Endothelial cell (in vitro differentiated cells): ENCODE data around the gene COL3A1. TPM values are rescaled to one million over a fixed set of nuclear protein-coding genes. Genes with fewer than 3 reads are reported as not detected.

Source experiments
- DNase-seq: peaks from one replicate; pipeline ENCODE4 v3.0.0; 2021; ENCODE audit warnings: low spot score
- H3K27ac Mint-ChIP-seq: one replicate; pipeline ENCODE4 v1.8.0; 2021; ENCODE audit warnings: mixed read lengths, inconsistent platforms; ENCODE audit not compliant: unreplicated experiment
- H3K27me3 Mint-ChIP-seq: one replicate; pipeline ENCODE4 v1.8.0; 2021; ENCODE audit warnings: mild to moderate bottlenecking, moderate library complexity, mixed read lengths, inconsistent platforms; ENCODE audit not compliant: unreplicated experiment
- H3K36me3 Mint-ChIP-seq: one replicate; pipeline ENCODE4 v1.8.0; 2021; ENCODE audit warnings: mild to moderate bottlenecking, low read depth, mixed read lengths, inconsistent platforms; ENCODE audit not compliant: unreplicated experiment
- H3K4me1 Mint-ChIP-seq: one replicate; pipeline ENCODE4 v1.8.0; 2021; ENCODE audit warnings: mild to moderate bottlenecking, mixed read lengths, inconsistent platforms; ENCODE audit not compliant: unreplicated experiment
- H3K4me3 Mint-ChIP-seq: one replicate; pipeline ENCODE4 v1.8.0; 2021; ENCODE audit warnings: mild to moderate bottlenecking, mixed read lengths, inconsistent platforms; ENCODE audit not compliant: unreplicated experiment
- H3K9me3 Mint-ChIP-seq: one replicate; pipeline ENCODE4 v1.8.0; 2021; ENCODE audit warnings: mixed read lengths, inconsistent platforms; ENCODE audit not compliant: unreplicated experiment
- total RNA-seq: library from RNA; stranded (reverse); fragmentation: NEBNext Ultra II Directional; extraction: Animal tissue kit (Norgen Biotek cat#: 25700); gene quantifications from one replicate; pipeline ENCODE4 v1.2.1, GENCODE V29; 2021; ENCODE audit not compliant: unreplicated experiment
- TF ChIP-seq, protein P1 (sequence below): fragments of 200-600 bp; sonication (generic); IDR thresholded peaks from one replicate; pipeline ENCODE4 v1.5.0; 2021; ENCODE audit warnings: antibody characterized with exemption; ENCODE audit not compliant: unreplicated experiment

Gene COL3A1
- total RNA-seq, 1 donor from 2014 or later = 0.31 TPM

- Mint-ChIP-seq H3K27ac (no peak overlapping the region), H3K9me3 (no peaks in the 10 kb centered on the region), H3K27me3 (no peaks in the 10 kb centered on the region), H3K36me3 (no peaks in the 10 kb centered on the region), H3K4me3 (no peak overlapping the region), H3K4me1 (no peaks in the 10 kb centered on the region)
- TF ChIP-seq, protein P1, sequence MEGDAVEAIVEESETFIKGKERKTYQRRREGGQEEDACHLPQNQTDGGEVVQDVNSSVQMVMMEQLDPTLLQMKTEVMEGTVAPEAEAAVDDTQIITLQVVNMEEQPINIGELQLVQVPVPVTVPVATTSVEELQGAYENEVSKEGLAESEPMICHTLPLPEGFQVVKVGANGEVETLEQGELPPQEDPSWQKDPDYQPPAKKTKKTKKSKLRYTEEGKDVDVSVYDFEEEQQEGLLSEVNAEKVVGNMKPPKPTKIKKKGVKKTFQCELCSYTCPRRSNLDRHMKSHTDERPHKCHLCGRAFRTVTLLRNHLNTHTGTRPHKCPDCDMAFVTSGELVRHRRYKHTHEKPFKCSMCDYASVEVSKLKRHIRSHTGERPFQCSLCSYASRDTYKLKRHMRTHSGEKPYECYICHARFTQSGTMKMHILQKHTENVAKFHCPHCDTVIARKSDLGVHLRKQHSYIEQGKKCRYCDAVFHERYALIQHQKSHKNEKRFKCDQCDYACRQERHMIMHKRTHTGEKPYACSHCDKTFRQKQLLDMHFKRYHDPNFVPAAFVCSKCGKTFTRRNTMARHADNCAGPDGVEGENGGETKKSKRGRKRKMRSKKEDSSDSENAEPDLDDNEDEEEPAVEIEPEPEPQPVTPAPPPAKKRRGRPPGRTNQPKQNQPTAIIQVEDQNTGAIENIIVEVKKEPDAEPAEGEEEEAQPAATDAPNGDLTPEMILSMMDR = no peak
- no peak for DNase-seq
These were observed 29.7 kb upstream of the COL3A1 start for GRCh38 chr2:188944442-188944841.

DNA sequence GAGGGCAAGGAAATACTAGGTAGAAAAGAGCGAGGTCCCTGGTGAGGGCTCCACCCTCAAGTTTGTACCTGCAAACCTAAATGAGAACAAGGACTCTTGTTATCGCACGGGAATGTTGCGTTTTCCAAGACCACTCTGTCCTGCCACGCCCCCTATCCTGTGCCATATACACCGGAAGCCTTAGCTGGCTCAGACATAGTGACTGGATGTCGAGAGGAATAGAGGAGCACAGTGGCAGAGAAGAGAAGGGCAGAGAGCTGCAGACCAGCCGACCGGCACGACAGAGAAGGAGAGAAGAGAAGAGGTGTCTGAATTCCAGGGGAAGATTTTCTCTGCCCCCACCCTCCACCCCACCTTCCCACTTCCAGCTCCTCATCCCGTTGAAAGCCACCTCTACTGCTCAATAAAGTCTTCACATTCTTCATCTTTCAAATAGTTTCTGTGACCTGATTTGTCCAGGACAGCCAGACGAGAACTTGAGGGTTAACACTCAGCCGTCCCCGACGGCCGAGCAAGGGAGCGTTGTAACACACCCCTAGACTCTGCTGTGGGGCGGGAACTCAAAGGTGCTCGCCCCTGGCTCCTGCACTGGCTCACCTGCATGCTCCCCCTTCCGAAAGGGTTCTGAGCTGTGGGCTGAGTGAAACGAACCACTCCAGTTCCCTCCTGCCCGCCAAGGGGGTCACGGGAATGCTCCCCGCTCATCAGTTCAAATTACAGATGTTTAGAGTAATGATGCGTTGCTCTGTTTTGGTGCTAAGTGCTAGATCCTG lies 24.9 kb upstream of the COL3A1 start:
- Mint-ChIP-seq H3K4me3 (no peak overlapping the region), H3K4me1 (no peaks in the 10 kb centered on the region), H3K36me3 (no peaks in the 10 kb centered on the region), H3K27ac (no peak overlapping the region), H3K9me3 (no peaks in the 10 kb centered on the region), H3K27me3 (no peaks in the 10 kb centered on the region)
- no peak for DNase-seq
- TF ChIP-seq, protein P1 = no peak

DNA sequence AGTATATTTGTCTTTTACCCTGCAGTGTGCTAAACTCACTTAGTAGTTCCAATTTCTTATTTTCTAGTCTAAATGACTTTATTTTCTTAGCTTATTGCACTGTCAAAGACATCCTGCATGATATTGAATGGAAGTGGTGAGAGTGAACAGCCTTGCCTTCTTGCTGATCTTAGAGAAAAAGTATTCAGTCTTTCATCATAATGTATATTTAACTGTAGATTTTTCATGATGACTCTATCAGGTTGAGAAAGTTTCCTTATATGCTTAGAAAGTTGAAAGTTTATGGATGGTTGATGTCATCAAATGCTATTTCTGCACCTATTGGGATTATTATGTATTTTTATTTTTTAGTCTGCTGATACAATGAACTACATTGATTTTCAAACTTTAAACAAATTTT lies 21.3 kb upstream of the COL3A1 start:
- no peak for DNase-seq
- TF ChIP-seq, protein P1 = no peak
- Mint-ChIP-seq H3K9me3 (no peaks in the 10 kb centered on the region), H3K4me3 (no peak overlapping the region), H3K36me3 (no peaks in the 10 kb centered on the region), H3K4me1 (no peaks in the 10 kb centered on the region), H3K27me3 (no peaks in the 10 kb centered on the region), H3K27ac (no peak overlapping the region)

DNA sequence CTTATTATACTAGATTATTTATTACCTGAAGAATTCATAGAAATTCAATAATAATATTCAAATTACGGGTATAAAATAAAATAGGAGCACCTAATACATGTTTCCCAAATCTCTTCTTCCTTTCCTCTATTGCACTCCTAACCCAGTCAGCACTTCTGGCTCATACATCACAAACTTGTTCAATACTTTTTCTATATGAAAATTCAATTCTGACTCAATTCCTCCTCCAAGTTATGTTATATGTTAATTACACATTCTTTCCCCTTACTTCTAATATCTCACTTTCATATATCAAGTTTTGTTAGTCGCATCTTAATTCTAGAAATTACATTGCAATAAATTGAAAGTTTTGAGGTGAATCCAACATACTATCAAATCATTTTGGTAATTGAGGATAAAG lies 17.9 kb upstream of the COL3A1 start:
- H3K9me3 Mint-ChIP-seq = no peaks in the 10 kb centered on the region
- no peaks in the 10 kb centered on the region for H3K27me3 Mint-ChIP-seq
- no peaks in the 10 kb centered on the region for H3K4me1 Mint-ChIP-seq
- TF ChIP-seq, protein P1 = no peak
- no peak overlapping the region for H3K27ac Mint-ChIP-seq
- no peaks in the 10 kb centered on the region for H3K36me3 Mint-ChIP-seq
- no peak for DNase-seq
- H3K4me3 Mint-ChIP-seq = no peak overlapping the region

- H3K27me3 Mint-ChIP-seq = no peaks in the 10 kb centered on the region
- no peaks in the 10 kb centered on the region for H3K4me1 Mint-ChIP-seq
- H3K27ac Mint-ChIP-seq = no peak overlapping the region
- no peaks in the 10 kb centered on the region for H3K9me3 Mint-ChIP-seq
- H3K4me3 Mint-ChIP-seq = no peak overlapping the region
- TF ChIP-seq, protein P1 = no peak
- H3K36me3 Mint-ChIP-seq = no peaks in the 10 kb centered on the region
- no peak for DNase-seq
These were observed 17.2 kb upstream of the COL3A1 start for GRCh38 chr2:188956961-188957360.
